Measurements from ENCODE around the gene EPB41. TPM values are rescaled to one million over a fixed set of nuclear protein-coding genes. Genes with fewer than 3 reads are reported as not detected.

Gene EPB41
- polyA plus RNA-seq, 1 of the 3 experiments (the other 2 are of a cell fraction) = 7.4 TPM

GRCh38 chr1:28983091-28983490 lies 68.7 kb downstream of the EPB41 start (continued):
- TF ChIP-seq FOXM1 (IDR thresholded peaks at IDR 0.05; ENCODE audit: low read depth) = no peak

DNA sequence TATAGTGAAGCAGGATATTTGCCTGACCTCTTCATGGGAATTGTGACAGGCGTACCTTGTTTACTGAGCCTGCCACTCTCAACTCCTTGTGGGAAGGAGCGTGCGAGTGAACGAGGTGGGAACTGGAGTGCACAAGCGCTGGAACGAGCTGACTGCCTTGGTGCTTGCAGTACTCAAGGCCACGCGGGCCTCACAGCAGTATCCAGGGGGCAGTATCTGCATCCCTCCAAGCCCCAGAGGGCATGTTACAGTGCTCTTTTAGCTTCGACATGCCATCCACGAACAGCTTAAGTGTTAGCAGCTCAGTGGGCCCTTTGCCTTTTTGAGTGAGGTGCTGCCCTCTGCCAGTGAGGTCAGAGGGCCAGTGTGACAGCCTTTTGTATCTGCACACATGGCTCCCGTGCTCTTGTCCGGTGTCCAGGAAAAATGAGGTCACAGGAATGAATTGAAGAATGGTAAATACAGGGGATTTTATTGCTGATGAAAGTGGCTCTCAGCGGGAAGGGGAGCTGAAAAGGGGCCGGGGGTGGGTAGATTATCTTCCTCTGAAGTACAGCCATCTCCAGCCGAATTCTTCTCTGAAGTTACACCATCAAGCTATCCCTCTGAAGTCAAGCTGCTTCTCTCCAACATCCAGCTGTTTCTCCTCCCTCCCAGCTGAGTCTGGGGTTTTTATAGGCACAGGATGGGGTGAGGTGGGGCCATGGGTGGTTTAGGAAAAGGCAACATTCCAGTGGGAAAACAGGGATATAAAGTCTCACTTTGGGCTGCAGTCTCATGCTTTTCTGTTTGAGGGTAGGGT lies 69.3 kb downstream of the EPB41 start:
- Histone ChIP-seq H4K20me1 (ENCODE audit: insufficient read depth) (no peaks in the 10 kb centered on the region), H3K27ac (ENCODE audit: low read depth in 2 of 2, low read length in 1 of 2) (no peak overlapping the region), H3K9me2 (no peaks in the 10 kb centered on the region), H3K4me3 (ENCODE audit: low read depth in 2 of 2, low read length in 1 of 2) (no peak overlapping the region), H3K9me3 (no peaks in the 10 kb centered on the region), H3K79me2 (ENCODE audit: insufficient read depth) (no peaks in the 10 kb centered on the region), H3K4me1 (ENCODE audit: control insufficient read depth in 1 of 2, insufficient read depth in 2 of 2, low read depth in 1 of 2, low read length in 1 of 2) (peaks cover 0 to 20% of the 10 kb centered on the region in 2 experiments; a peak in 1 of 4 replicates), H3F3A (replicated peaks; ENCODE audit: insufficient read depth) (no peaks in the 10 kb centered on the region), H3K27me3 (ENCODE audit: insufficient read depth) (no peaks in the 10 kb centered on the region), H3K9ac (no peak overlapping the region), H3K36me3 (replicated peaks in 1 of 2; ENCODE audit: control insufficient read depth in 1 of 2, insufficient read depth in 2 of 2, low read length in 1 of 2) (no peaks in the 10 kb centered on the region), H3K4me2 (no peak overlapping the region), H2AFZ (ENCODE audit: low read depth) (no peak overlapping the region)
- TF ChIP-seq EP300 (IDR thresholded peaks at IDR 0.05; ENCODE audit: borderline replicate concordance in 1 of 2, low read depth in 1 of 2, low read length in 1 of 2) (no peak), RXRA (IDR thresholded peaks at IDR 0.05; ENCODE audit: borderline replicate concordance, low read depth) (no peak), MEF2A (IDR thresholded peaks at IDR 0.05; ENCODE audit: borderline replicate concordance, low read depth) (no peak), JUND (IDR thresholded peaks at IDR 0.05) (no peak), POLR2AphosphoS5 (IDR thresholded peaks at IDR 0.05; ENCODE audit: low read depth, low read length) (no peak), TEAD4 (IDR thresholded peaks at IDR 0.05; ENCODE audit: borderline replicate concordance, insufficient read depth) (no peak), NFIC (IDR thresholded peaks at IDR 0.05; ENCODE audit: borderline replicate concordance) (no peak), TCF12 (IDR thresholded peaks at IDR 0.05) (no peak), TAF1 (IDR thresholded peaks at IDR 0.05; ENCODE audit: borderline replicate concordance, low read depth, low read length) (no peak), NRF1 (IDR thresholded peaks at IDR 0.05; ENCODE audit: low read depth, low read length) (no peak), YY1 (IDR thresholded peaks at IDR 0.05; ENCODE audit: low read depth) (no peak), FOXJ3 (CRISPR knock-in tag; IDR thresholded peaks at IDR 0.05) (no peak), REST (IDR thresholded peaks at IDR 0.05; ENCODE audit: low read depth, low read length) (no peak), GATA2 (CRISPR knock-in tag; IDR thresholded peaks at IDR 0.05) (no peak), FOXM1 (IDR thresholded peaks at IDR 0.05; ENCODE audit: low read depth) (no peak), MXI1 (IDR thresholded peaks at IDR 0.05; ENCODE audit: low read depth, low read length) (no peak)
- TF ChIP-seq, protein P1, sequence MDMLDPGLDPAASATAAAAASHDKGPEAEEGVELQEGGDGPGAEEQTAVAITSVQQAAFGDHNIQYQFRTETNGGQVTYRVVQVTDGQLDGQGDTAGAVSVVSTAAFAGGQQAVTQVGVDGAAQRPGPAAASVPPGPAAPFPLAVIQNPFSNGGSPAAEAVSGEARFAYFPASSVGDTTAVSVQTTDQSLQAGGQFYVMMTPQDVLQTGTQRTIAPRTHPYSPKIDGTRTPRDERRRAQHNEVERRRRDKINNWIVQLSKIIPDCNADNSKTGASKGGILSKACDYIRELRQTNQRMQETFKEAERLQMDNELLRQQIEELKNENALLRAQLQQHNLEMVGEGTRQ (IDR thresholded peaks at IDR 0.05; ENCODE audit: borderline replicate concordance, low read depth, low read length) = no peak
- WGBS (ENCODE audit: low lambda C conversion rate) = 93% methylated on average over 15 of the region's 15 CpGs
- ChIA-PET POLR2A (no interaction called here), CTCF (no interaction called here)
- DNase-seq = no peak

Data from SK-N-SH (cell line).